CD14-positive monocyte (primary cell): ENCODE results near the gene LIMS2. TPM values are rescaled to one million over a fixed set of nuclear protein-coding genes. Genes with fewer than 3 reads are reported as not detected.

ENCODE experiments used
- DNase-seq, 3 donors: peaks; one replicate each; pipeline ENCODE4 v3.0.0-alpha.2; 2011 to 2022
- H2AFZ ChIP-seq: 2 replicates; pipeline ENCODE4 v1.6.0; 2012; ENCODE audit warnings: mild to moderate bottlenecking, low read depth, low read length, inconsistent platforms; ENCODE audit not compliant: insufficient read depth, poor library complexity, severe bottlenecking
- H3K27ac ChIP-seq, 2 donors: 1 replicate in 1 of 2; 2 replicates in 1 of 2; pipeline ENCODE4 v1.5.1; 2012 to 2013; ENCODE audit warnings: low read length in 2 of 2, control low read depth in 1 of 2, inconsistent platforms in 1 of 2, low read depth in 1 of 2, mild to moderate bottlenecking in 1 of 2
- H3K27me3 ChIP-seq, 2 donors: one replicate each; pipeline versions ENCODE4 v1.6.0 to v1.6.1; 2011 to 2013; ENCODE audit warnings: low read length in 2 of 2; ENCODE audit not compliant: control insufficient read depth in 2 of 2, insufficient read depth in 2 of 2
- H3K36me3 ChIP-seq, 2 donors: replicated peaks in 1 of 2; 1 replicate in 1 of 2; 2 replicates in 1 of 2; pipeline versions ENCODE4 v1.5.1 to v1.6.1; 2012 to 2013; ENCODE audit warnings: low read length in 2 of 2, control low read depth in 1 of 2, inconsistent platforms in 1 of 2, mild to moderate bottlenecking in 1 of 2; ENCODE audit not compliant: insufficient read depth in 2 of 2, control insufficient read depth in 1 of 2
- H3K4me1 ChIP-seq, 2 donors: 1 replicate in 1 of 2; 2 replicates in 1 of 2; pipeline versions ENCODE4 v1.5.1 to v1.6.1; 2012 to 2013; ENCODE audit warnings: low read length in 2 of 2, control low read depth in 1 of 2, inconsistent platforms in 1 of 2, mild to moderate bottlenecking in 1 of 2, moderate library complexity in 1 of 2; ENCODE audit not compliant: insufficient read depth in 2 of 2, control insufficient read depth in 1 of 2
- H3K4me2 ChIP-seq: replicated peaks from 2 replicates; pipeline ENCODE3; 2012; ENCODE audit warnings: low read length, moderate library complexity, mild to moderate bottlenecking; ENCODE audit not compliant: poor library complexity, severe bottlenecking; ENCODE audit errors: extremely low read depth
- H3K4me3 ChIP-seq, 3 experiments: fragments of 200-600 bp in 1 of 3; sonication (generic) in 1 of 3; replicated peaks in 1 of 3; 1 replicate in 2 of 3; 2 replicates in 1 of 3; pipeline ENCODE4 v1.5.1; 2011 to 2013; ENCODE audit warnings: low read length in 3 of 3, mild to moderate bottlenecking in 3 of 3, control low read depth in 2 of 3, low read depth in 2 of 3, inconsistent platforms in 1 of 3, moderate library complexity in 1 of 3
- H3K79me2 ChIP-seq: 2 replicates; pipeline ENCODE4 v1.6.0; 2012; ENCODE audit warnings: mild to moderate bottlenecking, control low read depth, inconsistent platforms, low read length, moderate library complexity; ENCODE audit not compliant: insufficient read depth
- H3K9ac ChIP-seq: 2 replicates; pipeline ENCODE4 v1.6.0; 2017; ENCODE audit warnings: low read length, mild to moderate bottlenecking; ENCODE audit not compliant: insufficient read depth, poor library complexity, severe bottlenecking
- H3K9me3 ChIP-seq, 2 donors: replicated peaks in 1 of 2; 1 replicate in 1 of 2; 2 replicates in 1 of 2; pipeline versions ENCODE4 v1.5.1 to v1.6.1; 2012 to 2013; ENCODE audit warnings: low read length in 2 of 2, control low read depth in 1 of 2; ENCODE audit not compliant: control insufficient read depth in 1 of 2, insufficient read depth in 1 of 2
- H4K20me1 ChIP-seq: 2 replicates; pipeline ENCODE4 v1.6.0; 2012; ENCODE audit warnings: mild to moderate bottlenecking, low read length, control low read depth, moderate library complexity; ENCODE audit not compliant: insufficient read depth
- H3K27ac Mint-ChIP-seq, 7 donors: one replicate each; pipeline ENCODE4 v1.8.0; 2020; ENCODE audit warnings: mild to moderate bottlenecking in 7 of 7, mixed read lengths in 7 of 7, moderate library complexity in 6 of 7, inconsistent platforms in 2 of 7
- H3K27me3 Mint-ChIP-seq, 3 donors: one replicate each; pipeline ENCODE4 v1.8.0; 2021 to 2022; ENCODE audit warnings: low read depth in 3 of 3, mild to moderate bottlenecking in 3 of 3, mixed read lengths in 3 of 3, moderate library complexity in 3 of 3, inconsistent platforms in 1 of 3
- H3K36me3 Mint-ChIP-seq, 2 donors: one replicate each; pipeline ENCODE4 v1.8.0; 2020; ENCODE audit warnings: mixed read lengths in 2 of 2, inconsistent platforms in 1 of 2, mild to moderate bottlenecking in 1 of 2
- H3K4me1 Mint-ChIP-seq: one replicate; pipeline ENCODE4 v1.8.0; 2020; ENCODE audit warnings: mild to moderate bottlenecking, mixed read lengths
- H3K4me3 Mint-ChIP-seq, 2 donors: one replicate each; pipeline ENCODE4 v1.8.0; 2020; ENCODE audit warnings: mild to moderate bottlenecking in 2 of 2, mixed read lengths in 2 of 2, moderate library complexity in 1 of 2
- H3K9me3 Mint-ChIP-seq, 7 donors: one replicate each; pipeline ENCODE4 v1.8.0; 2020 to 2022; ENCODE audit warnings: mixed read lengths in 7 of 7, mild to moderate bottlenecking in 6 of 7, moderate library complexity in 6 of 7, inconsistent platforms in 2 of 7
- CTCF ChIP-seq: fragments of 200-600 bp; IDR thresholded peaks from one replicate; pipeline ENCODE4 v1.8.0; 2022; ENCODE audit warnings: antibody characterized with exemption, mild to moderate bottlenecking
- WGBS: methylation state at CpG from one replicate; pipeline ENCODE4 v1.1.5; 2013; ENCODE audit warnings: missing lambda C conversion rate; ENCODE audit not compliant: insufficient coverage; 5-methylcytosine and 5-hydroxymethylcytosine counted together
- intact Hi-C, 2 donors: fragments of 100-400 bp; cut with micrococcal nuclease; formaldehyde crosslinking; loops; one replicate each; pipeline versions ENCODE4 v1.15.0 to v1.15.1; 2023
- polyA plus RNA-seq, 3 donors: library from polyadenylated mRNA; depleted of rRNA in 1 of 3; unstranded in 2 of 3; stranded (reverse) in 1 of 3; fragments of 300-500 nt in 2 of 3; fragments of >200 nt in 1 of 3; fragmentation: Illumina TruSeq in 2 of 3; gene quantifications; 1 replicate in 2 of 3; 2 replicates in 1 of 3; pipeline ENCODE4 v1.2.3, GENCODE V29; 2012 to 2021

LIMS2 gene
- polyA plus RNA-seq, 3 donors = 0.13 to 1.3 (median 0.23) TPM

GRCh38 chr2:127631541-127631996 is 43.8 kb downstream of the LIMS2 start:
- Histone ChIP-seq H3K27me3 (no peaks in the 10 kb centered on the region), H3K9me3 (no peaks in the 10 kb centered on the region), H3K4me2 (no peak overlapping the region), H3K9ac (peak overlapping the region; percentile 62), H3K4me3 (no peak overlapping the region), H2AFZ (no peak overlapping the region), H3K4me1 (peaks cover 56 to 71% of the 10 kb centered on the region in 2 donors), H4K20me1 (no peaks in the 10 kb centered on the region), H3K27ac (peak overlapping the region; percentile 84 to 86), H3K79me2 (no peaks in the 10 kb centered on the region), H3K36me3 (no peaks in the 10 kb centered on the region)
- Mint-ChIP-seq H3K4me1 (peaks cover 55% of the 10 kb centered on the region), H3K27ac (peak overlapping the region in 6 of 7 donors; percentile 79 to 93 (median 91)), H3K36me3 (peaks cover 0 to 10% of the 10 kb centered on the region in 2 donors), H3K9me3 (no peaks in the 10 kb centered on the region), H3K27me3 (peaks cover 0 to 5% (median 3%) of the 10 kb centered on the region in 3 donors), H3K4me3 (no peak overlapping the region)
- intact Hi-C loops = no loop called here
- 95% methylated on average over 16 of the region's 16 CpGs for WGBS
- no peak for DNase-seq
- no peak for TF ChIP-seq CTCF

- Histone ChIP-seq H3K36me3 (no peaks in the 10 kb centered on the region), H3K9ac (peak overlapping the region; percentile 62), H3K4me3 (peak overlapping the region in 1 of 3 experiments; percentile 40), H2AFZ (peak overlapping the region; percentile 61), H3K27ac (peak overlapping the region; percentile 84 to 86), H3K4me2 (peak overlapping the region; percentile 41), H3K9me3 (no peaks in the 10 kb centered on the region), H3K4me1 (peaks cover 54 to 65% of the 10 kb centered on the region in 2 donors), H3K79me2 (no peaks in the 10 kb centered on the region), H3K27me3 (no peaks in the 10 kb centered on the region), H4K20me1 (no peaks in the 10 kb centered on the region)
- H3K27ac Mint-ChIP-seq = peak overlapping the region; percentile 79 to 94 (median 92)
- intact Hi-C loops = no loop called here
- DNase-seq = no peak
- peak overlapping the region; percentile 24 to 67 for H3K4me3 Mint-ChIP-seq
- TF ChIP-seq CTCF = no peak
- H3K27me3 Mint-ChIP-seq = peaks cover 0 to 5% (median 3%) of the 10 kb centered on the region in 3 donors
- peaks cover 0 to 6% of the 10 kb centered on the region in 2 donors for H3K36me3 Mint-ChIP-seq
- no peaks in the 10 kb centered on the region for H3K9me3 Mint-ChIP-seq
- 92% methylated on average over 18 of the region's 25 CpGs for WGBS
- peaks cover 51% of the 10 kb centered on the region for H3K4me1 Mint-ChIP-seq
These were observed 44.3 kb downstream of the LIMS2 start for GRCh38 chr2:127630864-127631540.
